HCT116 (cell line): ENCODE results near the gene ANO2. TPM values are rescaled to one million over a fixed set of nuclear protein-coding genes. Genes with fewer than 3 reads are reported as not detected.

Source experiments
- ATAC-seq: fragments of 200-7000 bp; cut with Tn5 transposase; 2 replicates; pipeline ENCODE4 v1.9.1; 2020; ENCODE audit warnings: mild to moderate bottlenecking, moderate library complexity
- BruUV-seq: library from RNA; stranded (reverse); fragments of 400-500 nt; replicated peaks from 2 replicates; lab custom pipeline; 2021; lab: Mats Ljungman, UMichigan
- CTCF ChIA-PET: fragments of 300-600 bp; sonication (Branson Sonifier 250); formaldehyde crosslinking; loops from one replicate; lab custom pipeline; 2021; ENCODE audit warnings: antibody characterized with exemption; lab: Charles Lee
- POLR2A ChIA-PET: fragments of 300-600, 350-600 bp; sonication (Branson Sonifier 250); formaldehyde crosslinking; loops from one replicate; lab custom pipeline; 2021; ENCODE audit warnings: antibody characterized with exemption; lab: Charles Lee
- RAD21 ChIA-PET, 2 experiments: fragments of 300-600 bp; sonication (Branson Sonifier 250); formaldehyde crosslinking; loops; one replicate each; lab custom pipeline; 2023; ENCODE audit warnings: low total read pairs in 2 of 2; ENCODE audit not compliant: uncharacterized antibody in 2 of 2, unreplicated experiment in 2 of 2, low non-redundant PET in 1 of 2; lab: Charles Lee
- DNase-seq: peaks from one replicate; pipeline ENCODE4 v3.0.0-alpha.2; 2010; ENCODE audit warnings: low read depth, low spot score
- H2AFZ ChIP-seq: fragments of 200-600 bp; shearing (Covaris generic), sonication (generic); 2 replicates; pipeline ENCODE4 v1.6.1; 2017; ENCODE audit warnings: low read depth, mixed run types, mixed read lengths, antibody characterized with exemption, low read length; ENCODE audit not compliant: poor library complexity, severe bottlenecking
- H3K27ac ChIP-seq: 2 replicates; pipeline ENCODE4 v1.5.1; 2012; ENCODE audit warnings: low read depth, low read length
- H3K27me3 ChIP-seq: fragments of 200-600 bp; sonication (generic); 2 replicates; pipeline ENCODE4 v1.6.1; 2016; ENCODE audit warnings: mixed run types, low read length, mixed read lengths; ENCODE audit not compliant: insufficient read depth
- H3K36me3 ChIP-seq, 2 experiments: fragments of 200-500 bp in 1 of 2; fragments of 200-600 bp in 1 of 2; sonication (Bioruptor generic) in 1 of 2; sonication (generic) in 1 of 2; 2 replicates each; pipeline versions ENCODE4 v1.5.1 to v1.6.1; 2014 to 2016; ENCODE audit warnings: low read length in 2 of 2, inconsistent platforms in 1 of 2, mixed read lengths in 1 of 2, mixed run types in 1 of 2; ENCODE audit not compliant: insufficient read depth in 2 of 2, control insufficient read depth in 1 of 2
- H3K4me1 ChIP-seq, 2 experiments: fragments of 200-600 bp in 1 of 2; sonication (generic) in 1 of 2; 2 replicates each; pipeline versions ENCODE4 v1.5.1 to v1.6.1; 2012 to 2017; ENCODE audit warnings: low read length in 2 of 2, inconsistent platforms in 1 of 2, mild to moderate bottlenecking in 1 of 2, mixed read lengths in 1 of 2, mixed run types in 1 of 2, moderate library complexity in 1 of 2; ENCODE audit not compliant: insufficient read depth in 2 of 2, control insufficient read depth in 1 of 2
- H3K4me2 ChIP-seq: fragments of 200-600 bp; sonication (generic); 2 replicates; pipeline ENCODE4 v1.6.1; 2017; ENCODE audit warnings: mixed run types, low read length, mixed read lengths
- H3K4me3 ChIP-seq, 2 experiments: fragments of 200-600 bp in 1 of 2; sonication (generic) in 1 of 2; replicated peaks in 1 of 2; 2 replicates each; pipeline ENCODE4 v1.5.1; 2011 to 2016; ENCODE audit warnings: low read length in 2 of 2, control low read depth in 1 of 2, low read depth in 1 of 2, mild to moderate bottlenecking in 1 of 2, mixed read lengths in 1 of 2, mixed run types in 1 of 2
- H3K79me2 ChIP-seq: fragments of 200-600 bp; sonication (generic); 2 replicates; pipeline ENCODE4 v1.6.1; 2017; ENCODE audit warnings: mild to moderate bottlenecking, mixed run types, low read length, moderate library complexity, mixed read lengths; ENCODE audit not compliant: insufficient read depth
- H3K9ac ChIP-seq: fragments of 200-600 bp; sonication (generic); 2 replicates; pipeline ENCODE4 v1.6.1; 2016; ENCODE audit warnings: low read length, mixed read lengths
- H3K9me2 ChIP-seq: fragments of 200-600 bp; sonication (generic), shearing (Covaris generic); 2 replicates; pipeline ENCODE4 v1.6.1; 2017; ENCODE audit warnings: mixed run types, mild to moderate bottlenecking, moderate library complexity; ENCODE audit not compliant: insufficient read depth
- H3K9me3 ChIP-seq, 2 experiments: fragments of 200-500 bp in 1 of 2; fragments of 200-600 bp in 1 of 2; sonication (Bioruptor generic) in 1 of 2; sonication (generic) in 1 of 2; 2 replicates each; pipeline ENCODE4 v1.6.1; 2014 to 2017; ENCODE audit warnings: low read length in 2 of 2, mixed read lengths in 2 of 2, inconsistent platforms in 1 of 2, low read depth in 1 of 2, mild to moderate bottlenecking in 1 of 2, mixed run types in 1 of 2, moderate library complexity in 1 of 2; ENCODE audit not compliant: control insufficient read depth in 1 of 2, insufficient read depth in 1 of 2
- H4K20me1 ChIP-seq: fragments of 200-600 bp; sonication (generic), shearing (Covaris generic); 2 replicates; pipeline ENCODE4 v1.6.1; 2017; ENCODE audit warnings: mixed run types, mild to moderate bottlenecking, moderate library complexity; ENCODE audit not compliant: insufficient read depth
- CBX3 ChIP-seq: IDR thresholded peaks from 2 replicates; pipeline ENCODE4 v1.6.1; 2012; ENCODE audit warnings: low read depth
- ELF1 ChIP-seq: IDR thresholded peaks from 2 replicates; pipeline ENCODE4 v1.6.1; 2012; ENCODE audit warnings: low read depth, borderline replicate concordance
- EZH2 ChIP-seq: fragments of 200-600 bp; sonication (generic); IDR thresholded peaks from 2 replicates; pipeline ENCODE4 v1.6.1; 2017; ENCODE audit warnings: antibody characterized with exemption, mixed run types
- POLR2A ChIP-seq: IDR thresholded peaks from 2 replicates; pipeline ENCODE4 v1.7.0; 2011; ENCODE audit warnings: borderline replicate concordance; ENCODE audit not compliant: insufficient read depth, insufficient read length; ENCODE audit errors: extremely low read depth
- POLR2AphosphoS5 ChIP-seq: IDR thresholded peaks from 2 replicates; pipeline ENCODE4 v1.6.1; 2011; ENCODE audit warnings: mild to moderate bottlenecking, low read depth, low read length, moderate library complexity
- RAD21 ChIP-seq: IDR thresholded peaks from 2 replicates; pipeline ENCODE4 v1.6.1; 2012; ENCODE audit warnings: low read depth, mild to moderate bottlenecking
- SIN3A ChIP-seq: IDR thresholded peaks from 2 replicates; pipeline ENCODE4 v1.6.1; 2012; ENCODE audit warnings: low read depth
- SP1 ChIP-seq: IDR thresholded peaks from 2 replicates; pipeline ENCODE4 v1.6.1; 2012; ENCODE audit warnings: low read depth
- SRF ChIP-seq: IDR thresholded peaks from 2 replicates; pipeline ENCODE4 v1.6.1; 2012; ENCODE audit warnings: low read depth
- TCF7L2 ChIP-seq: IDR thresholded peaks from 2 replicates; pipeline ENCODE4 v1.7.0; 2011; ENCODE audit warnings: borderline replicate concordance, inconsistent platforms; ENCODE audit not compliant: insufficient read depth, insufficient read length; ENCODE audit errors: extremely low read depth
- YY1 ChIP-seq: IDR thresholded peaks from 2 replicates; pipeline ENCODE4 v1.6.1; 2011; ENCODE audit warnings: low read length, low read depth, moderate library complexity, mild to moderate bottlenecking; ENCODE audit not compliant: insufficient replicate concordance; ENCODE audit errors: extremely low read depth
- ZFX ChIP-seq: fragments of 450-650 bp; IDR thresholded peaks from 2 replicates; pipeline ENCODE4 v1.6.1; 2017
- ZNF274 ChIP-seq: fragments of 200-500 bp; sonication (Bioruptor generic); IDR thresholded peaks from 2 replicates; pipeline ENCODE4 v1.6.1; 2014; ENCODE audit warnings: mild to moderate bottlenecking, low read depth, low read length, inconsistent platforms
- intact Hi-C: fragments of 100-400 bp; cut with micrococcal nuclease; formaldehyde crosslinking; loops from 2 replicates; pipeline ENCODE4 v1.10.0; 2022
- total RNA-seq: library from RNA; stranded (reverse); gene quantifications from one replicate; pipeline ENCODE4 v1.2.1, GENCODE V29; 2021; ENCODE audit not compliant: unreplicated experiment
- TF ChIP-seq, protein P1 (sequence below): IDR thresholded peaks from 2 replicates; pipeline ENCODE4 v1.6.1; 2012
- TF ChIP-seq, protein P2 (sequence below): IDR thresholded peaks from 2 replicates; pipeline ENCODE4 v1.6.1; 2012
- TF ChIP-seq, protein P3 (sequence below): IDR thresholded peaks from 2 replicates; pipeline ENCODE4 v1.6.1; 2012; ENCODE audit warnings: low read depth

Gene ANO2
- total RNA-seq, 1 experiment from 2014 or later, result not detected

DNA sequence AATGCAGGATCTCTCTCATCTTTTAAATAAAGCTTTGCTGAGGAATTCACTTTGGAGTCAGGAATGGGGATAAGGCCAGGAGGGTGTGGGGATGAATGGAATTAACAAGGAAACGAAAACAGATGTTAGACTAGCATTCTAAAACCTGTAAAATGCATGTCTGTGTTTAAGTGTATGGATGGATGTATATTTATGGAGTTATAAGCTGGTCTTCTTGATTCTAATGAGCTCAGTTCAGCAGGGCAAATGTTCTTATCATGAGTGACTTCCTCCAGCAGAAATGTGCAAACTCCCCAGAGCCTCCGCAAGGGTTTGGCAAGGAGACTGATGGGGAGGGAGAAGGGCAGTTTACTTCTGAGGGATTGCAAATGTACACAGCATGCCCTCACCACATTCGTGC lies 364.0 kb downstream of the ANO2 start:
- no peaks in the 10 kb centered on the region for H3K79me2 ChIP-seq
- no peaks in the 10 kb centered on the region for H3K36me3 ChIP-seq
- H3K27ac ChIP-seq, result no peak overlapping the region
- intact Hi-C loops, result no loop called here
- peaks cover under 1 to 2% of the 10 kb centered on the region in 2 experiments; a peak in 3 of 4 replicates for H3K4me1 ChIP-seq
- POLR2A ChIA-PET, result no interaction called here
- no peak for TF ChIP-seq SP1
- no peak for TF ChIP-seq POLR2A
- TF ChIP-seq TCF7L2, result no peak
- TF ChIP-seq, protein P1, sequence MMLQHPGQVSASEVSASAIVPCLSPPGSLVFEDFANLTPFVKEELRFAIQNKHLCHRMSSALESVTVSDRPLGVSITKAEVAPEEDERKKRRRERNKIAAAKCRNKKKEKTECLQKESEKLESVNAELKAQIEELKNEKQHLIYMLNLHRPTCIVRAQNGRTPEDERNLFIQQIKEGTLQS, result no peak
- TF ChIP-seq, all 23 proteins: peak for 0
- no TSS peak for BruUV-seq
- CTCF ChIA-PET, result no interaction called here
- Histone ChIP-seq H3K9ac (no peak overlapping the region), H3K9me3 (no peaks in the 10 kb centered on the region), H4K20me1 (no peaks in the 10 kb centered on the region), H3K4me3 (no peak overlapping the region), H3K4me2 (no peak overlapping the region), H3K9me2 (no peaks in the 10 kb centered on the region), H3K27me3 (peaks cover 33% of the 10 kb centered on the region), H2AFZ (no peak overlapping the region)
- RAD21 ChIA-PET, result no interaction called here
- no peak for ATAC-seq
- no peak for DNase-seq

DNA sequence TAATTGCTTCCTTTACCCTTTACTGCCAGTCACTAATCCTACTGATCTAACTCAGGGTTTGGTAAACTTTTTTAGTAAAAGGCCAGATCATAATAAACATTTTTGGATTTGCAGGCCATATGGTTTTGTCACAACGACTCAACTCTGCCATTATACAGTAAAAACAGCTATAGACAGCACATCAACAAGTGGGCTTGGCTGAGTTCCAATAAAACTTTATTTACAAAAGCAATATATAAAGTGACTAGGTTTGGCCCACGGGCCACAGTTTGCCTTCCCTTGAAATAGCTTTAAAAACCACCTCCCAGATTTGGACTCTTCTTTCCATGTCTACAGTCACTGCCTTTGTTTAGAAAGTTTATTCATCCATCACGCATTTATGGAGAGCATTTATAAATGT lies 366.3 kb downstream of the ANO2 start:
- peaks cover 46% of the 10 kb centered on the region for H3K27me3 ChIP-seq
- no peak for DNase-seq
- POLR2A ChIA-PET, result no interaction called here
- no peaks in the 10 kb centered on the region for H3K36me3 ChIP-seq
- no peak overlapping the region for H3K4me2 ChIP-seq
- TF ChIP-seq, protein P2, sequence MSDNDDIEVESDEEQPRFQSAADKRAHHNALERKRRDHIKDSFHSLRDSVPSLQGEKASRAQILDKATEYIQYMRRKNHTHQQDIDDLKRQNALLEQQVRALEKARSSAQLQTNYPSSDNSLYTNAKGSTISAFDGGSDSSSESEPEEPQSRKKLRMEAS, result no peak
- TF ChIP-seq ZNF274 (no peak), CBX3 (no peak), EZH2 (no peak), SIN3A (no peak), ZFX (no peak), TCF7L2 (no peak), RAD21 (no peak), YY1 (no peak), ELF1 (no peak), SRF (no peak), POLR2AphosphoS5 (no peak)
- TF ChIP-seq, protein P3, sequence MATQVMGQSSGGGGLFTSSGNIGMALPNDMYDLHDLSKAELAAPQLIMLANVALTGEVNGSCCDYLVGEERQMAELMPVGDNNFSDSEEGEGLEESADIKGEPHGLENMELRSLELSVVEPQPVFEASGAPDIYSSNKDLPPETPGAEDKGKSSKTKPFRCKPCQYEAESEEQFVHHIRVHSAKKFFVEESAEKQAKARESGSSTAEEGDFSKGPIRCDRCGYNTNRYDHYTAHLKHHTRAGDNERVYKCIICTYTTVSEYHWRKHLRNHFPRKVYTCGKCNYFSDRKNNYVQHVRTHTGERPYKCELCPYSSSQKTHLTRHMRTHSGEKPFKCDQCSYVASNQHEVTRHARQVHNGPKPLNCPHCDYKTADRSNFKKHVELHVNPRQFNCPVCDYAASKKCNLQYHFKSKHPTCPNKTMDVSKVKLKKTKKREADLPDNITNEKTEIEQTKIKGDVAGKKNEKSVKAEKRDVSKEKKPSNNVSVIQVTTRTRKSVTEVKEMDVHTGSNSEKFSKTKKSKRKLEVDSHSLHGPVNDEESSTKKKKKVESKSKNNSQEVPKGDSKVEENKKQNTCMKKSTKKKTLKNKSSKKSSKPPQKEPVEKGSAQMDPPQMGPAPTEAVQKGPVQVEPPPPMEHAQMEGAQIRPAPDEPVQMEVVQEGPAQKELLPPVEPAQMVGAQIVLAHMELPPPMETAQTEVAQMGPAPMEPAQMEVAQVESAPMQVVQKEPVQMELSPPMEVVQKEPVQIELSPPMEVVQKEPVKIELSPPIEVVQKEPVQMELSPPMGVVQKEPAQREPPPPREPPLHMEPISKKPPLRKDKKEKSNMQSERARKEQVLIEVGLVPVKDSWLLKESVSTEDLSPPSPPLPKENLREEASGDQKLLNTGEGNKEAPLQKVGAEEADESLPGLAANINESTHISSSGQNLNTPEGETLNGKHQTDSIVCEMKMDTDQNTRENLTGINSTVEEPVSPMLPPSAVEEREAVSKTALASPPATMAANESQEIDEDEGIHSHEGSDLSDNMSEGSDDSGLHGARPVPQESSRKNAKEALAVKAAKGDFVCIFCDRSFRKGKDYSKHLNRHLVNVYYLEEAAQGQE, result no peak
- TF ChIP-seq, protein P1, result no peak
- TF ChIP-seq, all 23 proteins: peak for 0
- CTCF ChIA-PET, result no interaction called here
- intact Hi-C loops, result no loop called here
- no peaks in the 10 kb centered on the region for H3K9me3 ChIP-seq
- H3K27ac ChIP-seq, result no peak overlapping the region
- no peak overlapping the region for H3K4me3 ChIP-seq
- H3K9me2 ChIP-seq, result no peaks in the 10 kb centered on the region
- H2AFZ ChIP-seq, result no peak overlapping the region
- no peak overlapping the region for H3K9ac ChIP-seq
- H4K20me1 ChIP-seq, result no peaks in the 10 kb centered on the region
- RAD21 ChIA-PET, result no interaction called here
- ATAC-seq, result no peak
- H3K79me2 ChIP-seq, result no peaks in the 10 kb centered on the region
- H3K4me1 ChIP-seq, result no peaks in the 10 kb centered on the region
- BruUV-seq, result no TSS peak
